GM18519 (cell line): ENCODE measurements around the gene CGB7.
"Not testable (repeated sequence)": the region's sequence is repeated elsewhere in the genome, so short reads cannot be mapped to it uniquely, and the experiment has no call there.

Source experiments
- ATAC-seq: cut with Tn5 transposase; IDR thresholded peaks from one replicate; pipeline ENCODE4 v1.9.1; 2021; ENCODE audit warnings: mild to moderate bottlenecking, moderate library complexity; ENCODE audit not compliant: unreplicated experiment, low FRiP score

Gene CGB7

DNA sequence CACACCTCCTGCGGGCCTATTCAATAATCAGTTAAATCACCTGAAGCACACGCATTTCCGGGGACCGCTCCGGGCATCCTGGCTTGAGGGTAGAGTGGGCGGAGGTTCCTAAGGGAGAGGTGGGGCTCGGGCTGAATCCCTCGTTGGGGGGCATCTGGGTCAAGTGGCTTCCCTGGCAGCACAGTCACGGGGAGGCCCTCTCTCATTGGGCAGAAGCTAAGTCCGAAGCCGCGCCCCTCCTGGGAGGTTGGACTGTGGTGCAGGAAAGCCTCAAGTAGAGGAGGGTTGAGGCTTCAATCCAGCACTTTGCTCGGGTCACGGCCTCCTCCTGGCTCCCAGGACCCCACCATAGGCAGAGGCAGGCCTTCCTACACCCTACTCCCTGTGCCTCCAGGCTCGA lies 14.0 kb downstream of the CGB7 start, which contains the start of gene CGB5:
Gene CGB5, plus strand, starts transcription at position 301 of the 400 bp plus-strand sequence. CDS start 362 bp downstream, outside the sequence.
- ATAC-seq: not testable (repeated sequence)

GRCh38 chr19:49042666-49043065 lies 14.9 kb downstream of the CGB7 start:
- not testable (repeated sequence) for ATAC-seq

DNA sequence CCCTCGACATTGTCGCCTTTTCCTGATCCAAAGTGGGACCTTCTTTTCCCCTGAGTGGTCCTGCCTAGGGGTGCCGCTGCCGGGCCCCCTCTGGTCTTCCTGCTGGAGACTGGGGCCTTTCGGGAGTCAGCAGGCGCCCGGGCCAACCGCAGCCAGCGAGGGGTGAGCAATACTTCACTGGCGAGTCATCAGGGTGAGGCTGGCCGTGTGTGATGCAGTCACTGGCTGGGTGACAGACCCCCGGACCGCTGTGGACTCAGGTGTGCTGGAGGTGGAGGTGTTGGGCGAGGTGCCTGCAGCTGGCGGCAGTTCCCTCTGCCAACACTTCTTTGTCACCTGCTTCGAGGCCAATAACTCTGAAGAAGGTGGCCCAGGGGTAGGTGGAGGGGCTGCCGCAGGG lies 15.4 kb downstream of the CGB7 start:
- ATAC-seq: no peak

DNA sequence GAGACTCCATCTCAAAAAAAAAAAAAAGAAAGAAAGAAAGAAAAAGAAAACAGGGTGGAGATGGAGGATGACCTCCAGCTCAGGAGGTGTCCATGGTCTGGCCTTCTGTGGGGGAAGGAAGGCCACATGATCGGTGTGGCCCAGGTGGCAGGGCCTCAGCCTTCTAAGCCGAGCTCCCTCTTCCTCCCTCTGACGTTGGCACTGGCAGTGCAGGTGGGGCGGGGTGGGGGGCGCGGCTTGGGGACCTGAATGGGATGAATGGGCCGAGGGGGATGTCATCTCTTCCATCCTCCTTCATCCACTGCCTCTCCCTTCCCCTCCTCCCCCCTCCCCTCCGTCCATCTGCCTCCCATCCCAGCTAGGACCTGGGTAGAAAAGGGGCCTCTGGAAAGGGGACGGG lies 17.8 kb downstream of the CGB7 start:
- not testable (repeated sequence) for ATAC-seq

- ATAC-seq: not testable (repeated sequence)
These were observed 18.8 kb downstream of the CGB7 start for GRCh38 chr19:49038557-49039276.

GRCh38 chr19:49038111-49038510 lies 19.4 kb downstream of the CGB7 start:
- not testable (repeated sequence) for ATAC-seq

DNA sequence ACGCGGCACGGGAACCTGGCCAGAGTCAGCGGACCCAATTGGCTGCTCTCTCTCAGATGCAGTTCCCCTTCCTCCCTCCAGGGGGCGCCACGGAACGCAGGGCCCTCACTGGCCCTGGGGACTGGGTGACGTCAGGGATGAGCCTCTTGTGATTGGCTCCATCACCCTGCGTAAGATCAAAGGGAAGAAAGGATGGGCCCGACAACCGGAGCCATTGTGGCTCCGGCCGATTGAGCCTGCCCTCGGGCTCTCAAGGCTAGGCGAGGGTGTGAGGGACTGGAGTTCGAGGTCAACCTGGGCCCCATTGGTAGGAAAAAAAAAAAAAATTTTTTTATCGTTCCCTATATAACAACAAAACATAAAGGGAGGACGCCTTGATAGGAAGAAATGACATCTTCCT lies 20.7 kb downstream of the CGB7 start, which contains the start of gene CGB1:
Gene CGB1, minus strand, starts transcription at position 81 of the 400 bp plus-strand sequence. CDS start 184 bp downstream, outside the sequence.
- not testable (repeated sequence) for ATAC-seq

- not testable (repeated sequence) for ATAC-seq
These were observed 25.8 kb downstream of the CGB7 start, which contains the start of gene CGB2 for GRCh38 chr19:49031642-49032301. TSS of gene CGB2 (plus strand) at chr19:49031890. CDS start at chr19:49032096, 206 bp downstream.

GRCh38 chr19:49030323-49030722 lies 27.2 kb downstream of the CGB7 start:
- not testable (repeated sequence) for ATAC-seq

DNA sequence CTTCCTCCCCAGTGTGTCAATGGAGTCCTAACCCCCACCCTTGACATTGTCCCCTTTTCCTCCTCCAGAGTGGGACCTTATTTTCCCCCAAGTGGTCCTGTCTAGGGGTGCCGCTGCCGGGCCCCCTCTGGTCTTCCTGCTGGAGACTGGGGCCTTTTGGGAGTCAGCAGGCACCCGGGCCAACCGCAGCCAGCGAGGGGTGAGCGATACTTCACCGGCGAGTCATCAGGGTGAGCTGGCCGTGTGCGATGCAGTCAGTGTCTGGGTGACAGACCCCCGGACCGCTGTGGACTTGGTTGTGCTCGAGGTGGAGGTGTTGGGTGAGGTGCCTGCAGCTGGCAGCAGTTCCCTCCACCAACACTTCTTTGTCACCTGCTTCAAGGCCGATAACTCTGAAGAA lies 27.8 kb downstream of the CGB7 start:
- ATAC-seq: not testable (repeated sequence)

GRCh38 chr19:49028686-49029085 lies 28.9 kb downstream of the CGB7 start:
- ATAC-seq: not testable (repeated sequence)

DNA sequence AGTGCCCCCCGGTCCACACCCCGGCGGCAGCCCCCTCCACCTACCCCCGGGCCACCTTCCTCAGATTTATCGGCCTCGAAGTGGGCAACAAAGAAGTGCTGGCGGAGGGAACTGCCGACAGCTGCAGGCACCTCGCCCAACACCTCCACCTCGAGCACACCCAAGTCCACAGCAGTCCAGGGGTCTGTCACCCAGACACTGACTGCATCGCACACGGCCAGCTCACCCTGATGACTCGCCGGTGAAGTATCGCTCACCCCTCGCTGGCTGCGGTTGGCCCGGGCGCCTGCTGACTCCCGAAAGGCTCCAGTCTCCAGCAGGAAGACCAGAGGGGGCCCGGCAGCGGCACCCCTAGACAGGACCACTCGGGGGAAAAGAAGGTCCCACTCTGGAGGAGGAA lies 31.9 kb downstream of the CGB7 start:
- not testable (repeated sequence) for ATAC-seq

GRCh38 chr19:49025088-49025487 lies 32.5 kb downstream of the CGB7 start:
- ATAC-seq: not testable (repeated sequence)

DNA sequence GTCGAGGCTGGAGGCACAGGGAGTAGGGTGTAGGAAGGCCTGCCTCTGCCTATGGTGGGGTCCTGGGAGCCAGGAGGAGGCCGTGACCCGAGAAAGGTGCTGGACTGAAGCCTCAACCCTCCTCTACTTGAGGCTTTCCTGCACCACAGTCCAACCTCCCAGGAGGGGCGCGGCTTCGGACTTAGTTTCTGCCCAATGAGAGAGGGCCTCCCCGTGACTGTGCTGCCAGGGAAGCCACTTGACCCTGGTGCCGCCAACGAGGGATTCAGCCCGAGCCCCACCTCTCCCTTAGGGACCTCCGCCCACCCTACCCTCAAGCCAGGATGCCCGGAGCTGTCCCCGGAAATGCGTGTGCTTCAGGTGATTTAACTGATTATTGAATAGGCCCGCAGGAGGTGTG lies 33.3 kb downstream of the CGB7 start, which contains the start of gene CGB3:
Gene CGB3, minus strand, starts transcription at position 101 of the 400 bp plus-strand sequence. CDS start 362 bp downstream, outside the sequence.
- not testable (repeated sequence) for ATAC-seq

GRCh38 chr19:49022116-49022515 lies 35.4 kb downstream of the CGB7 start:
- ATAC-seq: no peak

GRCh38 chr19:49020931-49021895 lies 36.3 kb downstream of the CGB7 start:
- ATAC-seq: no peak

DNA sequence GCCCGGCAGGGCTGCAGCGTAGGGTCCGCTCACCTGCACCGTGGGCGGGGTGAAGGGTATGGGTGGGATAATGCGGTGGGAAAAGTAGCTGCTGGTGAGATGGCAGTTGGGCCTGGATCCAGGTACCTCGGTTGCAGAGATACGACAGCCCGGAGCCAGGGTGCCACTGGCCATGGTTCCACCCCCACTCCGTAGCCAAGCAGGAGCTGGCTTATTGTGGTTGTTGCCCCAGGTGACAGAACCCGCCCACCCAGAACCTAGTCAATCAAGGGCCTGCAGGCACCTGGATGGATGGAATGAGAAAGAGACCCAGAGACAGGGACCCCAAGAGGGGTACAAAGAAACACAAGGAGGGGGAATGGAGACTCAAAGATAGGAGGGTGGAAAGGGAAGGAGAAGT lies 37.2 kb downstream of the CGB7 start:
- ATAC-seq: no peak

DNA sequence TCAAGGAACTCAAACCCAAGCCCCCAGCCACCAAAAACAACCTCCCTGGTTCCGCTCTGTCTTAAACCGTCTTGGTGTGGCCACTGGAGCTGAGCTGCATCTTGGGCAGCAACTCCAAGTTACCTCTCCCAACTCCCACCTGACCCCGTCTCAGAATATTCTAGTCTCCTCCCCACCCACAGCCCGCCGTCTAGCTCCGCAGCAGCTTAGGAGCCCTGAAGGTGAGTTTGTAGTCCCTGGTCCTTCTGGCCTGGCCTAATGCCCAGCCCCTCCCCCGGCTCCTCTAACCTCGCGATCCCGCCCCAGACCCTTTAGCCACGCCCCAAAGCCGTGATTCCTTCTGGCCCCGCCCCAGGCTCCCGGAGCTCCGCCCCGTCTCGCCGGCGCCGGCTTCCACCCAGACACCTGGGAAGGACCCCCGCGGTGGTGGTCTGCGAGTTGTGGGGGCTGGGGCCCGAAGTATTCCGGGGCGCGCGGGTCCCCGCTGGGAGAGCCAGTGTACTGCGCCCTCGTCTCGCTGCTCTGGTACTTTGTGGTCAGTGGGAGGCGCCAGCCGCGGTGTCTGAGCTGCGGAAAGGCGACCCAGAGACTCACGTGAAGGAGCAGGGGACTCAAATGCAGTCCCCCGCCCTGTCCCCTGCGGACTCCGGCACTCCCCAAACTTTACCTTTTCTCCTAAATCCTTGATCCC lies 38.2 kb downstream of the CGB7 start:
- no peak for ATAC-seq

DNA sequence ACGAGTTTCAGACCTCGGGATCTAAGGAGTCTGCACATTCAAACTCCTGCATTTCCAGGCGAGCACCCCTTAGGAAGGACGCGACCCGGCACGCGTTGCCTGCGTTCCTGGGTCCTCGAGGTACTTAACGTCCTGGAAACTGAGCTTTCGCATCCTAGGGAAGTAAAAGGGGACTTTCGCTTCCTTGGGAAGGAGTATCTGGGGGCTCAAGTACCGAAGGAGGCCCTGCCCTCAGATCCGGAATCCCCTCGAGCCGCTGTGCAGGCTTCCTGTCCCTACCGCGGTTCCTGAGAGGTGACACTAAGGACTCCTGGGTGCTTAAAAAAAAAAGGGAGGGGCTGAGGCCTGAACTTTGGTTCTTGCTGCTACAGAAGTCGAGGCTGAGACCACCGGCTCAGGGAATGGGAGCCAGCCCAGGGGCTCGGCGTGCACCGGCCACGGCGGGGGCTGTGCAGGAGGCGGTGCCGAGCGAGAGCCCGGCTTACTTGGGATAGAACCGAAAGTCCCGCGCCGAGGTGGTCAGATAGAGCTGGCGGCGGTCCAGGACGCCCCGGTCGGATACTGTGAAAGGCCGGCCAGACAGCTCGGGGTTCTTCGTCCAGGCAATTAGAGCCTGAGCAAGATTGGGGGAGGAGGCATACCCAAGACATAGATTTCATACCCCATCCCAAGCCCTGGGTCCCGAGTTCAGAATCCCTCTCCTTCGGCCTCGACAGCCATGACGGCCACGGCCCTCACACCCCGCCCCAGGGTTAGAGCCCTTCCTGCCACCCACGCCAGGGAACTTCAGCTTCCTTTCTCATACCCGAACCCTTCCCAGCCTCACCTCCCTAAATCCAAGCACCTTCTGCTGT lies 38.9 kb downstream of the CGB7 start:
- not testable (repeated sequence) for ATAC-seq
